ENCODE measurements around the gene CHTF18. TPM values are rescaled to one million over a fixed set of nuclear protein-coding genes. Genes with fewer than 3 reads are reported as not detected.

Gene CHTF18
- total RNA-seq, 1 donor from 2014 or later = 19.9 TPM

DNA sequence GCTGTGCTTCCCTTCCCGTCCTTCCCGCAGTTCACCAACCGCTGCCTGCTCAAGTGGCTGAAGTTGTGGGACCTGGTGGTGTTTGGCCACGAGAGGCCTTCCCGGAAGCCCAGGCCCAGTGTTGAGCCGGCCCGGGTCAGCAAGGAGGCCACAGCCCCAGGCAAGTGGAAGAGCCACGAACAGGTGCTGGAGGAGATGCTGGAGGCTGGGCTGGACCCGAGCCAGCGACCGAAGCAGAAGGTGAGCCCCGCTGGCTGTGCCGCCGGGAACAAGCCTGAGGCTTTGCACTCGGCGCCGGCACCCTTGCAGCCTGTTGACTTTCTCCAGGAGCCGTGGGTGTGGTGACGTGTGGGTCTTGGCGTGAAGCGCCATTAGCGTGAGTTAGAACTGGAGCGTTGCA, 2.7 kb downstream of the CHTF18 start:
- no peak overlapping the region for H3K27ac ChIP-seq
- H3K36me3 ChIP-seq = peaks cover 0 to 5% of the 10 kb centered on the region in 2 donors
- peaks cover 7 to 17% of the 10 kb centered on the region in 2 donors for H3K4me1 ChIP-seq

DNA sequence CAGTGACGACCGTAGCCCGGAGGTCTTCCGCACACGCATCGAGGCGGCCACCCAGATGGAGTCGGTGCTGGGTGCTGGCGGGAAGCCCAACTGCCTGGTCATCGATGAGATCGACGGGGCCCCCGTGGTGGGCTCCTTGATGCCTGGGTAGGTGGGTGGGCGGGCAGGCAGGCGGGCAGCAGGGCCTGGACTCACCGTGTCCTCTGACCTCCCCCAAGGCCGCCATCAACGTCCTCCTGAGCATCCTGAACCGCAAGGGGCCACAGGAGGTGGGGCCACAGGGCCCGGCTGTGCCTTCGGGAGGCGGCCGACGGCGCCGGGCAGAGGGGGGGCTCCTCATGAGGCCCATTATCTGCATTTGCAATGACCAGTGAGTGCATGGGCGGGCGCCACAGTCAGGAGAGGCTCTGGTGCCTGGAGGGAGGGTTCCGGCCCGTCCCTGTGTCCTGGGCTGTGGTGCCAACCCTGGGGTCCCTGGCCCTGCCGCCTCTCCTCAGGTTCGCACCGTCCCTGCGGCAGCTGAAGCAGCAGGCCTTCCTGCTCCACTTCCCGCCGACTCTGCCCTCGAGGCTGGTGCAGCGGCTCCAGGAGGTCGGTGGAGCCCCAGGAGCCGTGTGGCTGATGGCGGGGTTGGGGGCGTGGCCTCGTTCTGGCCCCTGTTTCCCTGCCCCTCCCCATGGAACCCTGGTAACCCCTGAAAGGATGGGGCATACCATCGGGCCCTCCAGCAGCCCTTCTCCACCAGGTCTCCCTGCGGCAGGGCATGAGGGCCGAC, 4.0 kb downstream of the CHTF18 start:
- Histone ChIP-seq H3K27me3 (no peaks in the 10 kb centered on the region), H3K4me3 (no peak overlapping the region), H3K36me3 (no peaks in the 10 kb centered on the region), H3K9me3 (no peaks in the 10 kb centered on the region), H3K27ac (no peak overlapping the region), H3K4me1 (peaks cover 7 to 13% of the 10 kb centered on the region in 2 donors)
- no peak for DNase-seq (ENCODE audit: low spot score in 2 of 2)
- intact Hi-C loops (cut with DNase I) = no loop called here
- TF ChIP-seq, protein P1, sequence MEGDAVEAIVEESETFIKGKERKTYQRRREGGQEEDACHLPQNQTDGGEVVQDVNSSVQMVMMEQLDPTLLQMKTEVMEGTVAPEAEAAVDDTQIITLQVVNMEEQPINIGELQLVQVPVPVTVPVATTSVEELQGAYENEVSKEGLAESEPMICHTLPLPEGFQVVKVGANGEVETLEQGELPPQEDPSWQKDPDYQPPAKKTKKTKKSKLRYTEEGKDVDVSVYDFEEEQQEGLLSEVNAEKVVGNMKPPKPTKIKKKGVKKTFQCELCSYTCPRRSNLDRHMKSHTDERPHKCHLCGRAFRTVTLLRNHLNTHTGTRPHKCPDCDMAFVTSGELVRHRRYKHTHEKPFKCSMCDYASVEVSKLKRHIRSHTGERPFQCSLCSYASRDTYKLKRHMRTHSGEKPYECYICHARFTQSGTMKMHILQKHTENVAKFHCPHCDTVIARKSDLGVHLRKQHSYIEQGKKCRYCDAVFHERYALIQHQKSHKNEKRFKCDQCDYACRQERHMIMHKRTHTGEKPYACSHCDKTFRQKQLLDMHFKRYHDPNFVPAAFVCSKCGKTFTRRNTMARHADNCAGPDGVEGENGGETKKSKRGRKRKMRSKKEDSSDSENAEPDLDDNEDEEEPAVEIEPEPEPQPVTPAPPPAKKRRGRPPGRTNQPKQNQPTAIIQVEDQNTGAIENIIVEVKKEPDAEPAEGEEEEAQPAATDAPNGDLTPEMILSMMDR (IDR thresholded peaks at IDR 0.05) = no peak

More for the DNA sequence above, 2.7 kb downstream of the CHTF18 start:
- intact Hi-C loops (cut with DNase I) = no loop called here
- no peak for DNase-seq (ENCODE audit: low spot score in 2 of 2)
- no peaks in the 10 kb centered on the region for H3K9me3 ChIP-seq
- H3K4me3 ChIP-seq = no peak overlapping the region
- TF ChIP-seq, protein P1 (IDR thresholded peaks at IDR 0.05) = no peak
- H3K27me3 ChIP-seq = no peaks in the 10 kb centered on the region

DNA sequence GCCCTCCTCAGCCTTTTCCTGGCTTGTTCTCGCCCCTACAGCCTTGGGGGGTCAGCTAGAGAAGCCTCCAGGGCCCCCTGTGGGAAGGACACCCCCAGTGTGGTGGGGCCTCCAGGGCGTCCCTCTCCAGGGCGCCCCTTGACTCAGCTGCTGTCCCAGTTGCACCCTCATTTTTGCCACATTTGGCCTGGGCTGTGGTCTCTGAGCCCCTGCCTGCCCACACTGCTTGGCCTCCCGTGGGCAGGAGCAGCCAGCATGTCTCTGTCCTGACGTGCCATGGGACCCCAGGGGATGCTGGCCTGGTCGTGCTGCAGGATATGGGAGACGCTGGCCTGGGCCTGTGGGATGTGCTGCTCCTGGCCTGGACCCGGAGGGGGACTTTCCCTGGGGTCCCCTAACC, 5.0 kb downstream of the CHTF18 start:
- Histone ChIP-seq H3K4me3 (no peak overlapping the region), H3K27me3 (no peaks in the 10 kb centered on the region), H3K9me3 (no peaks in the 10 kb centered on the region), H3K36me3 (no peaks in the 10 kb centered on the region), H3K27ac (no peak overlapping the region), H3K4me1 (peaks cover 7 to 8% of the 10 kb centered on the region in 2 donors)
- intact Hi-C loops (cut with DNase I) = no loop called here
- DNase-seq (ENCODE audit: low spot score in 2 of 2) = no peak
- TF ChIP-seq, protein P1 (IDR thresholded peaks at IDR 0.05) = no peak

DNA sequence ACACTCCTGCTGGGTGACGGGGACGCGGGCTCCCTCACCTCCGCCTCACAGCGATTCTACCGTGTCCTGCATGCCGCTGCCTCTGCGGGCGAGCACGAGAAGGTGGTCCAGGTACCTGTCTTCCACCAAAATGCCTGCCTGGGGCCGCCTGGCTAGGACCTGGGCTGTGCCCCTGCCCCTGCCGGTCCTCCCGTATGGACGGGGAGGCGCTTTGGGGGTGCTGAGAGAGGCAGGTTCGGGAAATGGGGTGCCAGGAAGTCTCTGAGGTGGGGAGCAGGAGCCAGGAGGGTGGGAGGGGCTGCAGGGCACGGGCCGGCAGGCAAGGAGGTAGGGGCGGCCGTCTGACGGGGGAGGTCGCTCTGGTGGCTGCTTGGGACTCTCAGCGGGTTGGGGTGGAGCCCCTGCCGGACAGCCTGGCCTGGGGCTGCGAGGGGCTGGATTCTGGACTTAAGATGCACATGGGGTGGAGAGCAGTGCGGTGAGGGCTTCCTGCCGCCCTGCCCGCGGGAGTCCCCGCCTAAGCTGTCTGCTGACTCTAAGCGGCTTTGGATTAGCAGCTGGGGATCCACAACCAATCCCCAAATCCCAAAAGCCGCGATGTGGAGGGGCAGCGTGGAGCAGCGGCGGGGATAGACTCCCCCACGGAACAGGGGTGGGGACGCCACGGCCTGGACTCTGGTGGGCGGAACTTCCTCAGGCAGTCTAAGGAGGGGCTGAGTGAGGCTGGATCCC, 5.8 kb downstream of the CHTF18 start:
- Histone ChIP-seq H3K36me3 (no peaks in the 10 kb centered on the region), H3K9me3 (no peaks in the 10 kb centered on the region), H3K4me1 (peaks cover under 1 to 1% of the 10 kb centered on the region in 2 donors), H3K27me3 (peaks cover under 1% of the 10 kb centered on the region), H3K27ac (no peak overlapping the region), H3K4me3 (no peak overlapping the region)
- TF ChIP-seq, protein P1 (IDR thresholded peaks at IDR 0.05) = no peak
- intact Hi-C loops (cut with DNase I) = no loop called here
- no peak for DNase-seq (ENCODE audit: low spot score in 2 of 2)

DNA sequence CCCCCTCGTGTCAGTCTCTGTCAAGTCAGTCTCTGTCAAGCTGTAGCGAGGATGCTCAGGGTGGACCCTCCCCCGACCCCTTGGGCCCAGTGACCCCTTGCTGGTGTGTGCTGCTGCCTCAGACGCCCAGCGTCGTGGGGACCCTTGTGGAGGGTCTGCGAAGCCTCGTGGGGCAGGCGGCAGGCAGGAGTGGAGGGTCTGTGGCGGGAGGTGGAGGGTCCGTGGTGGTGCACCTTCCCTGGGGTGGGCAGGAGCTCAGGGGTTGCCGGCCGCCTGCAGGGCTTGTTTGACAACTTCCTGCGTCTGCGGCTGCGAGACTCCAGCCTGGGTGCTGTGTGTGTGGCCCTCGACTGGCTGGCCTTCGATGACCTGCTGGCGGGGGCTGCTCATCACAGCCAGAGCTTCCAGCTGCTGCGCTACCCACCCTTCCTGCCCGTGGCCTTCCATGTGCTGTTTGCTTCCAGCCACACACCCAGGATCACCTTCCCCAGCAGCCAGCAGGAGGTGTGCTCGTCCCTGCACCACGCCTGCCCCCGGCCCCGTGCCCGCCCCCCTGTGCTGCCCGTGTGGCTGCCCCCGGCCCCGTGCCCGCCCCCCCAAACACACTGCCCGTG, 6.5 kb downstream of the CHTF18 start:
- TF ChIP-seq, protein P1 (IDR thresholded peaks at IDR 0.05) = no peak
- no peak overlapping the region for H3K27ac ChIP-seq
- no peak overlapping the region for H3K4me3 ChIP-seq
- H3K36me3 ChIP-seq = no peaks in the 10 kb centered on the region
- intact Hi-C loops (cut with DNase I) = no loop called here
- no peaks in the 10 kb centered on the region for H3K4me1 ChIP-seq
- DNase-seq (ENCODE audit: low spot score in 2 of 2) = no peak
- no peaks in the 10 kb centered on the region for H3K9me3 ChIP-seq
- H3K27me3 ChIP-seq = peaks cover 7% of the 10 kb centered on the region
